HG03025 (cell line): ENCODE measurements around the gene LIPT1.
A peak's percentile ranks its signal among the peaks of the same experiment; 100 is the strongest.
"Not testable (repeated sequence)": the region's sequence is repeated elsewhere in the genome, so short reads cannot be mapped to it uniquely, and the experiment has no call there.

Source experiments
- ATAC-seq: cut with Tn5 transposase; IDR thresholded peaks from one replicate; pipeline ENCODE4 v1.9.1; 2021; ENCODE audit warnings: mild to moderate bottlenecking, moderate library complexity; ENCODE audit not compliant: unreplicated experiment, low FRiP score

LIPT1 gene

GRCh38 chr2:99154643-99155536 lies at the start of gene LIPT1, which contains the start of gene TSGA10:
Gene LIPT1, plus strand, starts transcription at chr2:99154967. Its CDS starts 6,991 bp downstream, at chr2:99161958.
Gene TSGA10, minus strand, starts transcription at chr2:99154942. Its CDS starts 45,503 bp downstream, at chr2:99109439.
- ATAC-seq, result peak; percentile 93

DNA sequence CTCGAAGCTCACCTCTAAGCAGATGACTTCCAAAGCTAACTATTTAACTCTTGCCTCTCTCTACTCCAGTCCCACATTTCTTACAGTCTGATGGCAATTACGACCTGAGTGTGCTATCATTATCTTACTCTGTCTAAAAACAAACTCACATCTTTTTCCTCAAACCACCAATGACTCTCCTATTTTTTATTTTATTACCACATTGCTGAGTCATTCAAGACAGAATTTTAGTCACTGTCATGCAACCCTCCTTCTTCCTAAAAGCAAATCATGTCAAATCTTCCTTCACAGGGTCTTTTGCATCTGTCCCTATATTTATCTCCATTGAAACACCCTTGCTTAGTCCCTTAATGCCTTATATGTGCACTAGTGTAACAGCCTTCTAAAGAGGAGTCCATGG lies 47.9 kb upstream of the LIPT1 start:
- ATAC-seq, result no peak

DNA sequence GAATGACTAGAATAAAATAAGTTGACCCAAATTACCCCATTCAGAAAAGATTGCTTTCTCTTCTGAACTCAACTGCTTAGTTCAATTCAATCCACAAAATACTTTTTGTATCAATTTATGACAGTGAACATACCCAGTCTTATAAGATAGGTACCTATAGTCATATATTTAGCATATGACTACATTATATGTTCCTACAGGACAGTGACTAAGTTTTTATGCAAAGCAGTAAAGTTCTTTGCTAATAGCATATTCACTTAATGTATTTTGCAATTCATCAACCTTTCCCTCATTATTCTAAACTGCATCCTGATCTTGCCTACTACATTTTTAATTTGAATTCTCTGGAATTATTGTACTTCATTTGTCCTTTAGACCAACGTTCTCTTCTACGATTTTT lies 43.5 kb upstream of the LIPT1 start:
- no peak for ATAC-seq

DNA sequence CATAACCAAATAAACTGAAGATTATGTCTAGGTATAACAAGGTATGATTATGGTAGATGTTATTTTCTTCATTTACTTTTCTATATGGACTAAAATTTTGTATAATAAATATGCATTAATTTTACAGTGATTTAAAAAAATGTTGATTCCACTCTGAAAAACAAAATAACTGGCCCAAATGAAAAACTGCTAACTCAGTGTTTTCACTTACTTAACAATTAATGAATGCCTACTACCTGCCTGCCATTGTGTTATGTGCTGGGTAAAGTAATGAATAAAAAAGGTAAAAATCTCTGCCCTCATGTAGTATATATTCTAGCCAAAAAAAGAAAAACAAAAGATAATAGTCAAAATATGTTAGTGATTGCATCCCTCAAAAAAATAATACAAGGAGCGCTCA lies 42.8 kb upstream of the LIPT1 start:
- no peak for ATAC-seq

DNA sequence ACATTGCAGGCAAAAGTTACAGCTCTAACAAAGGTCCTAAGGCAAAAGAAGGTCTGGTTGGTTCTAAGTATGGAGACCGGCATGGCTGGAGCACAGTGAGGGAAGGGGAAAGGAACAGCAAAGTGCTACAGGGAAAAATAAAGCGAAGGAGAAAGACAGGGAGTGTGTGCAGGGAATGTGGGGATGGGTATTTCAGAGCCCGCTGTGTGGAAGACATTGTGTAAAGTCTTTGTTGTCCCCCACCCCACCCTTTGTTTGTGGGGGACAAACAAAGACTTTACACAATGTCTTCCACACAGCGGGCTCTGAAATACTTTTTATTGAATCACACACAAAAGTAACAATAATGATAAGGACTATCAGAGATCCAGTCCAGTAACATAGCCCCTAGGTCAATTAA lies 42.1 kb upstream of the LIPT1 start:
- ATAC-seq, result no peak

GRCh38 chr2:99127981-99128380 lies 26.8 kb upstream of the LIPT1 start:
- ATAC-seq, result no peak

- ATAC-seq, result not testable (repeated sequence)
Measured at GRCh38 chr2:99135044-99135556, 19.7 kb upstream of the LIPT1 start.

- ATAC-seq, result no peak
Measured at GRCh38 chr2:99139003-99139402, 15.8 kb upstream of the LIPT1 start.

DNA sequence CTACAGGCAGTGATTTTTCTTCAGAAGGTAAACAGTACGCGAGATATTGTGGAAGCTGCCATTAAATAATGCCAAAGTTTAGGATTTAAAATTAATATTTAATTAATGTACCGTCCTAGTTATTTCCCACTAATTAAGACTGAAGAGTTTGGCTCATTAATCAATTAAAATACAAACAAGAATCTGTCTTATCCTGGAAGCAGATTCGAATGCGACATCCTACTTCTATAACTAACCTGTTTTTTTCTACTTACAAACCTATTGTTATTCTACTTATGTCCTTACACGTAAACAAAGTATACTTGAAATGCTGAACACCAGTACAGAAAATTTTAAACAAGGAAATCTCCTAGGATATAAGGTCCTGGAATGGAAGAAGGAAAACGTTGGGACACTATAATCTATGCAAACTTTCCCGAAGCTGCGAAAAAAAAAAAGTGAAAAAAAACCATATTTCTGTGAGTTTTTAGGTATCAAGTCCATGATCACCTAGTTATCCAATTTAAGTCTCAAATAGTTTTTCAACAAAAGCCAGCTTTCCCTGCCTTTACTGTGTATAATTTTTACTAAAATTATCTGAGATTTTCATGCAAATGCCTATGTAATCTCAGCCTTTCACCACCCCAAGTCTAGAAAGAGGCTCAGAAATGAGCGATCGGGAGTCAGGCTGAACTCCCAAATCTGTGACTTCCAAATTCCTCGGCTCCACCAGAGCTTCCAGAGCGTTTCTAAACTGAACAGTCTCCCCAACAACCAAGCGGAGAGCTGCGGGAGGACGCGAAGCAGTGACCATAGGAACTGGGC lies 14.5 kb upstream of the LIPT1 start:
- no peak for ATAC-seq

GRCh38 chr2:99140860-99141109 lies 14.0 kb upstream of the LIPT1 start:
- ATAC-seq, result peak; percentile 31

DNA sequence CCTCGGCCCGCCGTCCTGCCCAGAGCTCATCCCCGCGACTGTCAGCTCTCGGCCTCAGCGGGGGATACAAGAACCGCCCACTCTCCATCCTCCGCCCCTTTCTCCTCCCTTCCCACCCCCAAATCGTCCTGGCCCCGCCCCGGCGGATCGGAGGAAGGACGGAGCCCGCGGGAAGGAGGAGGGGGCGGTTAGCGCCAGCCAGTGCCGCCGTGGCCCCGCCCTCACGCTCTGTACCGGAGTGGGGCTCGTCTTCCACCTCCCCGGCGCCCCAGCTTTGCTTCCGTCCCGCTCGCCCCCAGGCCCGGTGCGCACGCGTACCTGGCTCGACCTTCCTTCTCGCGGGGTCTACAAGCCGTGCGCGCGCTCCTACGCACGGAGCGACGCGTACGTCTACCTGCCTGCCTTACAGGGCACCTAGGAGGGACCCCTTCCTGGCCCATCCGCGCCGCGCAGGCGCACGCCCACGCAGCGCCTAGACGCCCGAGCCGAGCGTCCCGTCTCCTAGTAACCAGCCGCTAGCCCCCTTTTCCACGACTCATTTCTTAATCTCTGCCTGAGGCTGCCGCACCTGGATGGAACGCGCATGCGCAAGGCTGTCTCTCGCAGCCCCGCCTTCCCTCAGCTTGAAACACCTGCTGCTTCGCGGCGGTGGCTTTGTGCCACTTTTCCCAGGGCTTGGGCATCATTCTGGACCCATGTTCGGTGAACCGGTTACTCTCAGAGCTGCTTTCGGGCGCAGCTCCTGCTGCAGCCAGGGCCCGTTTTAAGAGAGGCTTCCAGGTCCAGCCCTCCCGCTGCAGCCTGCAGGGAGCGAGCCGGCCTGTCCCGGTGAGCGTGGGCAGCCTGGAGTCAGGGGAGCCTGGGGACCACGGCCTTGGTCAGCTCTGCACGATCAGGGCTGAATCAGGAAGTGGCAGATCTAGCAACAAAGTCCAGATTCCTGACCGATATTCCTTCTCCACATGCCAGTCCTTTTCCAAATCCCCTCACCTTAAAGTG lies 13.4 kb upstream of the LIPT1 start, which contains the start of gene C2orf15:
Gene C2orf15 (plus strand): TSS at position 598 of the 999 bp plus-strand sequence. CDS start 8,852 bp downstream, outside the sequence.
- peak; percentile 93 for ATAC-seq

DNA sequence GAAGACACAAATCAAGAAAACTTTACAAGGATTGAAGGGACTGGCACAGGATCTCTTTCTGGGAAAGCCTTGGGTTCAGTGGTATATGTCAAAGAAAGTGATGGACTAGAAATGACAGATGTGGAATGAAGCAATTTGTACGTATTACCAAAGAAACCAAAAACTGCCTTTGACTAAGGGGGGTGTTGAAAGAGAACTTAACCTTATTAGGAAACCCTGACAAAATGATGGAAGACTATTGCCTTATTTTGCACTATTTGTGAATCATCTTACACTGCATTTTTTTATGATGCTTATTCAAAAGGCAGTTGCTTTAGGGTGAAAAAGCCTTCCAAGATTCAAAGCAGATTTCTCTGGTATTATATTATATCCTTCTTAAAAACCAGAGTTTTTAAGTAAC lies 4.1 kb upstream of the LIPT1 start:
- ATAC-seq, result no peak

- ATAC-seq, result no peak
Measured at GRCh38 chr2:99152199-99152895, 2.4 kb upstream of the LIPT1 start.

DNA sequence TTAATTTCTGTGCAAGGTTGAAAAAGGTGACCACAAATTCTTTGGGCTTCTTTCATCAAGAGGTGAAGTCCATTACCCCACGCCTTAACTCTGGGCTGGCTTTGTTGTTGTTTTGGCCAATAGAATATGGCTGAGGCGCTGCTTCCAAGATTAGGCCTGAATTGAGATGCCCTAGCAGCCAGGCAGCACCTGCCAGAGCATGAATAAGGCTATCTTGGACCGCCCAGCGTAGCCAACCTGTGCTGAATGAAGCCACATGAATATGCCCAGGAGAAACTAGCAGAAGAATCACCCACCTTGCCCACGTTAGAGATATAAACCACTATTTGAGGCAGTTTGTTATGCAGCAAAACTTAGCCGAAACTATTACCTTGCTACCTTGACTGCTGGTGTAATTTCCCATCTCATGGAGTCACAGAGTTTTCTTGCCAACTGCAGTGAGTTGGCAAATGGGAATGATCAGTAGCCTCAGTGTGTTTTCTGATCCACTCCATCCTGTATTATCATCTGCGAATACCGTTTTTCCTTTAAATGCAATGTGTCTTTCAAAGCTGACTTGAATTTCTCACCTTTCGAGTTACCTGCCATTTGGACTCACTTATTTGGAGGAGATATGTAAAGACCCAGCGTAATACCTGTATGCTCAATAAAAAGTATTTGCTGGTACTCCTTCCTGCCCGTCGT lies 704 bp upstream of the LIPT1 start:
- no peak for ATAC-seq

DNA sequence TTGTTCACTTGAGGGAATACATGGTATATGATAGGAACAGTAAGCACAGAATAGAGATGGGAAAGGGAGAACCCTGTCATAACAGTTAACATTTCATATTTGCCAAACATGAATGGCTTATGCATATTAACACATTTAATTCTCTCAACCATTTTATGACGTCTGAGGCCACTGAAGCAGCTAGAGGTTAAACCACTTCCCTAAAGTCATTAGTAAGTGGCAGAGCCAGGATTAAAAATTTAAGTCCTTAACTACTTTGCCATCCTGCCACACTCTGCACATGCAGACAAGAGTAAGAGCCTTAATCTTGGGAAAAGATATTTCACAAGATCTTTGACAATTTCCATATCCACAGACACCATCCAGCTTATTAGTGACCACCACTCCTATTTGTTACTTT lies 2.1 kb downstream of the LIPT1 start:
- ATAC-seq, result no peak

DNA sequence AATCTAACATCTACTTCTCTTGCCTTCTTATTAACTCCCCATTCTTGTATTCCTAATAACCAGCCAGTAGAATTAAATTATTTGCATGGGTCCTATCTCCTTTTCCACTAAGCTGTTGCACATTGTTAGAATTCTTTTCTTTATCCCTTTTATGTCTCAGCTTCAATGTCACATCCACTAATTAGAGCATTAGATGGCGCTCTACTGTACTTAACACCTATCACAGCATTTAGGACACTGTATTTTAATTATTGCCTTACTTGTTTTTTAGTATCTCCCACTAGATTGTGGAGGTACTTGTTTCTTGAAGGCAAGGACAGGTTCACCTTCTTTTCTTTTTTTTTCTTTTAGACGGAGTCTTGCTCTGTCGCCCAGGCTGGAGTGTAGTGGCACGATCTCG lies 3.8 kb downstream of the LIPT1 start:
- ATAC-seq, result no peak

DNA sequence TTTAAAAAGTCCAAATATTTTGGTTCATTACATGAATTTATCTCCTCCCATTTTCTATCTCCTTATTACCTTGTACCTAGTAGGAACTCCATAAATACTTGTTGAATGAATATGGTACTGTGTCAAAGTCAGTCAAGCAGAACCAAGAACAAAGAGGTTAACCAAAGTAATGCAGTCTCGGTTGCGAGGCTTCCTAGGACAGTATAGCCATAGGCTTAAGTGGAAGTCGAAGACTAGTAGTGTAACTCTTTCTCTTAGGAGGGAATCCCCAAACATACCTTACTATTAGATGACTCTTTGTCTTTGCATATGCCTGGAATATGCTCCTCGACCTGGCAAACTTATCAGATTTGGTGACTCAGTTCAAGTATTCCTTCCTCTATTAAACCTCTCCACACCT lies 4.8 kb downstream of the LIPT1 start:
- ATAC-seq, result no peak

DNA sequence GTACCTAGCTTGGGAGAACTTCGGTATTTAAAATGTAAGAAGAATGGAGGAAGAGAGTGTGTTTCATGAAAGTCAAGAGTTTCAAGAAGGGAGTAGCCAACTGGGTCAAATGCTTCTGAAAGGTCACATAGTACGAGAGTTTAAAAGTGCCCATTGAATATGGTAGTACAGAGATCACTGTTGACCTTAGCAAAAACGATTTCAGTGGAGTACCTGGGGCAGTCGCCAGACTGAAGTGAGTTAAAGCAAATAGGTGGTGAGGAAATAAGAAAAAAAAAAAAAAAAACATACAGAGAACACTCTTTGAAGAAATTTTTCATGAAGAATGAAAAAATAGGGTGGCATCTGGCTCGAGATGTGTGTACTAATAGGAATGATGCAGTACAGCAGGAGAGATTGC lies 11.5 kb downstream of the LIPT1 start:
- ATAC-seq, result no peak

- no peak for ATAC-seq
Measured at GRCh38 chr2:99169534-99169933, 14.8 kb downstream of the LIPT1 start.
